NCI-H748 treated with DMSO at 0.1 percent for 48 hours (cell line): ENCODE results near the gene SLC17A6.

ENCODE experiments used
- DNase-seq: peaks from one replicate; lab custom pipeline; 2025; lab: John Stamatoyannopoulos, UW

Gene SLC17A6

DNA sequence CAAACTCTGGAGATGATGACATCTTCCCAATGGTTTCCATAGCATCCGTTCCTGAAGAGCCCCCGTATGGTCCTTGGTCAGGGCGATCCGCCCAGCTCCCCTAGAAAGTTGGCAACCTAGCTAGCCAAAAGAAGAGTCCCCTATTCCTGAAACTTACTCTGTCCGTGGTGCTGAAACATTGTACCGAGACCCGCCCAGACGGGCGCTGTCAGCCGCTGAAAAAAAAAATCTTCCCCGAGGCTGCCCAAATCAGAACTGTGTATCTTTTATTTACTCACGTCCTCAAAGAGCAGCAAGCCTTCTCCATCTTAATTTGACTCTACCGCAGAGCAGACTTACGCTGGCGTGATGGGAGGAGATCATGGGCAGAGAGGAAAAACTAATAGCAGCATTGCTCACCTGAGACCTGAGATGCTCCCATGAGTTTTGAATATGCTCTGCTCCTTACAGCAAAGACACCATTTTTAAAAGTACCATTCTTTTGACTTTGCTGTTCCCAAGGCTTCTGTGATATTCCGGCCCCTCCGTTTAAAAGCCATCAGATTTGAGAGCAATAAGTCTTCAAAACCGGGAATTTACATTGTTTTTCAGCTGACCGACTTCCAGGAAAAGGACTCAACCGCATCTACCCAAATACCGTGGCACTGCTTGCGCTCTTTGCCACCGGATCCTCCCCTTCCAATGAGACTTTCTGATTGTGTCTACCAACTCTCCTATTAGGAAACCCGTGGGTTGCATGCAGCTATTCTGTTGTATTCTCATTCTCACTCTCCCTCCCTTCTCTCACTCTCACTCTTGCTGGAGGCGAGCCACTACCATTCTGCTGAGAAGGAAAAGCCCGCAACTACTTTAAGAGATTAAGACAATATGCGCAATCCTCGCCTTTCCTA lies at the start of gene SLC17A6:
TSS of gene SLC17A6 (plus strand) at position 786 of the 890 bp plus-strand sequence. CDS start 153 bp downstream, outside the sequence.
- peak; percentile 40 for DNase-seq

- DNase-seq, result no peak
These were observed 35.8 kb upstream of the SLC17A6 start for GRCh38 chr11:22302368-22302767.

DNA sequence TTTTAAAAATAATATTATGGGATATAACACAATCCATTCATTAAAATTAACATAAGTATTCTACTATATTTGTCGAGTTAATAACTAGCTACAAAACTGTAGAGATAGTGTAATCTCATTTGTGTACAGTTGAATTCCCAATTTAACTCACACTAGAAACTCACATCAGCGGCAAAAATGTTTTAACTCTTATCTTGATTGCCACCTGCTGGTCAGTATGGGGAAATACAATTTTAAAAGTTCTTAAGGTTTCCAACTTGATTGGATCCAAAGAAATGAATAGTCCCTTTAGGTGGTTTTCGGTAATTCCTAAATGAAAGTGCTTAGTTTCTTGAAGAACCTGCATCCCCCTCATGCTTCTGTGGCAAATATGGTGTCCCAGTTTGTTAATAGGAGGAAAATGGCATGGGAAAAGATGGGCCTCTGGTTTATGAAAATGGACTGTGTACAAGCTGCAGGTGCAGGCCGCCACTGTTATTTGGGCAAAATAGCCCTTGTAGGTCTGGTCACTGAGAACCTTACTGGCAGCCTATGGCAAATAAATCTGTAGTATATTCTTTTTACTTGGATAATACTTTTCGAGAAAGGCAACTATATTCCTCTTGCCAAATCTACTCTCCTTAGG lies 33.7 kb upstream of the SLC17A6 start:
- peak; percentile 39 for DNase-seq

GRCh38 chr11:22317656-22318055 lies 20.5 kb upstream of the SLC17A6 start:
- DNase-seq, result peak; percentile 2

- DNase-seq, result no peak
These were observed 6.4 kb upstream of the SLC17A6 start for GRCh38 chr11:22331771-22332170.

- no peak for DNase-seq
These were observed 1.6 kb upstream of the SLC17A6 start for GRCh38 chr11:22336587-22336986.

- DNase-seq, result no peak
These were observed 1.4 kb downstream of the SLC17A6 start for GRCh38 chr11:22339611-22340010.

GRCh38 chr11:22340235-22340634 lies 2.1 kb downstream of the SLC17A6 start:
- DNase-seq, result no peak

- no peak for DNase-seq
These were observed 2.8 kb downstream of the SLC17A6 start for GRCh38 chr11:22340701-22341587.

- no peak for DNase-seq
These were observed 3.4 kb downstream of the SLC17A6 start for GRCh38 chr11:22341588-22341931.

- DNase-seq, result no peak
These were observed 4.2 kb downstream of the SLC17A6 start for GRCh38 chr11:22342211-22343031.

- no peak for DNase-seq
These were observed 4.8 kb downstream of the SLC17A6 start for GRCh38 chr11:22343032-22343324.

DNA sequence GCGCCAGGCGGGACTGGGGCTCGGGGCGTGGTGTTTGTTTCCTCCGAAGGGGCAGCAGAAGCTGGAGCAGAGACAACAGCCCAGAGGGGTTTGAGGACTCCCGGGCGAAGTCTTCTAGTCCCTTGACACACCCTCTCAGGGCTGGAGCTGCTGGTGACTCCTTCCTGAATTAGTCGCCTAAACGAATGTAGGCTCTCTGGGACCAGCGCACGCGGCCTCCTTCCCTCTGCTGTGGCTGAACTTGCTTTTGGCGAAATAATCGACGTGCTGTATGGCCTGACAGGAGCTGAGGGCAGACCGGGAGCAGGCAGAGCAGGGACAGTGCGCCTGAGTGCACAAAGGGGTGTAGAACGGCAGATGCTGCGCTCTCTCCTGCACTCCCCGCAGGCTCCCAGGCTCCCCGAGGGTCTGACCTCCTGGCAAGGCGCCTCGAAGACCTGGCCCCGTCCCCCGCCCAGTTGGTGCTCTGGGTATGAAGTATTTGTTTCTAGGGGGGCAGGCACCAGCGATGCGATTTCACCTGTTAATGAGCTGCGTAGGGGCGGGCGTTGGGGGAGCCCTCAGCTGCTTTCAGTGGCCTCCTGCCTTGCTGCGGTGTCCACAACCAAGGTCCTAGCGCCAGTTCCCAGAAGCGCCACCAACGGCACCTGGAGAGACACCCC lies 5.3 kb downstream of the SLC17A6 start:
- no peak for DNase-seq

DNA sequence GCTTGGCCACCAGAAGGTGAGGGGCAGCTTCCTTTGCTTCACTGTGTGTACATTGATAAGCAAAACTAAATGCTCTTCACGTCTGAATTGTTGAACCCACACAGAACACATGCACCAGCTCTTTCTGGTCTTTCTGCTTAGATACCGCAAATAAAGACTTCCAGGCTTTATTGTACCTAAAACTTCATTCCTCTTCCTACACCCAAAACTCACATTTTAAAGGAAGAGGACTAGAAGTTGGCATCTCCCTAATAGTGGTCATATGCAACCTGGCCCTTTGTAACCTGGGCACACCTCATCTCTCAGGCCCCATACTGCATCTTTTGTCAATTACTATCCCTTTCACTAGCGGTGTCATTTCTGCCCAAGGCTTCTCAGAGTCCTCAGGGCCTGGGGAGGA lies 5.9 kb downstream of the SLC17A6 start:
- no peak for DNase-seq

GRCh38 chr11:22346282-22346681 lies 8.1 kb downstream of the SLC17A6 start:
- no peak for DNase-seq

- no peak for DNase-seq
These were observed 9.8 kb downstream of the SLC17A6 start for GRCh38 chr11:22347857-22348487.

GRCh38 chr11:22349491-22349890 lies 11.3 kb downstream of the SLC17A6 start:
- DNase-seq, result no peak

GRCh38 chr11:22359295-22359694 lies 21.1 kb downstream of the SLC17A6 start:
- DNase-seq, result no peak

- no peak for DNase-seq
These were observed 33.0 kb downstream of the SLC17A6 start for GRCh38 chr11:22371160-22371559.

GRCh38 chr11:22387126-22387525 lies 48.9 kb downstream of the SLC17A6 start:
- DNase-seq, result no peak
